Astrocyte (in vitro differentiated cells and primary cell): ENCODE results near the gene SQSTM1.

Experiments used
- EZH2 ChIP-seq: IDR thresholded peaks from 2 replicates; pipeline ENCODE4 v1.6.1; 2012; ENCODE audit warnings: mild to moderate bottlenecking, low read length, inconsistent platforms; ENCODE audit not compliant: insufficient read depth
- TF ChIP-seq, protein P1 (sequence below): IDR thresholded peaks from 2 replicates; pipeline ENCODE4 v1.5.1; 2011; ENCODE audit warnings: low read depth, mild to moderate bottlenecking, inconsistent platforms, low read length, moderate library complexity; ENCODE audit not compliant: insufficient read depth

GRCh38 chr5:179885491-179886090, 64.9 kb downstream of the SQSTM1 start:
- no peak for TF ChIP-seq EZH2
- TF ChIP-seq, protein P1, sequence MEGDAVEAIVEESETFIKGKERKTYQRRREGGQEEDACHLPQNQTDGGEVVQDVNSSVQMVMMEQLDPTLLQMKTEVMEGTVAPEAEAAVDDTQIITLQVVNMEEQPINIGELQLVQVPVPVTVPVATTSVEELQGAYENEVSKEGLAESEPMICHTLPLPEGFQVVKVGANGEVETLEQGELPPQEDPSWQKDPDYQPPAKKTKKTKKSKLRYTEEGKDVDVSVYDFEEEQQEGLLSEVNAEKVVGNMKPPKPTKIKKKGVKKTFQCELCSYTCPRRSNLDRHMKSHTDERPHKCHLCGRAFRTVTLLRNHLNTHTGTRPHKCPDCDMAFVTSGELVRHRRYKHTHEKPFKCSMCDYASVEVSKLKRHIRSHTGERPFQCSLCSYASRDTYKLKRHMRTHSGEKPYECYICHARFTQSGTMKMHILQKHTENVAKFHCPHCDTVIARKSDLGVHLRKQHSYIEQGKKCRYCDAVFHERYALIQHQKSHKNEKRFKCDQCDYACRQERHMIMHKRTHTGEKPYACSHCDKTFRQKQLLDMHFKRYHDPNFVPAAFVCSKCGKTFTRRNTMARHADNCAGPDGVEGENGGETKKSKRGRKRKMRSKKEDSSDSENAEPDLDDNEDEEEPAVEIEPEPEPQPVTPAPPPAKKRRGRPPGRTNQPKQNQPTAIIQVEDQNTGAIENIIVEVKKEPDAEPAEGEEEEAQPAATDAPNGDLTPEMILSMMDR, result no peak
